B cell (primary cell): ENCODE results near the gene SMAP1. TPM values are rescaled to one million over a fixed set of nuclear protein-coding genes. Genes with fewer than 3 reads are reported as not detected.

Experiments used
- ATAC-seq: fragments of 200-7000 bp; cut with Tn5 transposase; one replicate; pipeline ENCODE4 v1.10.0; 2021; ENCODE audit warnings: low read depth, mild to moderate bottlenecking, moderate number of reproducible peaks, moderate library complexity
- CTCF ChIA-PET: fragments of 350-600 bp; sonication (Branson Sonifier 250); formaldehyde crosslinking; loops from one replicate; lab custom pipeline; 2021; ENCODE audit warnings: antibody characterized with exemption, inconsistent platforms; lab: Charles Lee
- POLR2A ChIA-PET: fragments of 350-600 bp; sonication (Branson Sonifier 250); formaldehyde crosslinking; loops from one replicate; lab custom pipeline; 2021; ENCODE audit warnings: antibody characterized with exemption; lab: Charles Lee
- DNase-seq: peaks from one replicate; pipeline ENCODE4 v3.0.0; 2013
- H2AFZ ChIP-seq: 2 replicates; pipeline ENCODE4 v1.6.1; 2012; ENCODE audit warnings: mild to moderate bottlenecking, low read depth, low read length; ENCODE audit not compliant: insufficient read depth, poor library complexity, severe bottlenecking
- H3K27ac ChIP-seq, 2 donors: 1 replicate in 1 of 2; 2 replicates in 1 of 2; pipeline ENCODE4 v1.5.1; 2012 to 2013; ENCODE audit warnings: low read length in 2 of 2, mild to moderate bottlenecking in 2 of 2, moderate library complexity in 1 of 2
- H3K27me3 ChIP-seq, 4 experiments: fragments of 200-600 bp in 1 of 4; sonication (generic) in 1 of 4; replicated peaks in 1 of 4; 1 replicate in 2 of 4; 2 replicates in 2 of 4; pipeline versions ENCODE4 v1.6.1 to v1.7.0; 2013 to 2016; ENCODE audit warnings: low read length in 3 of 4, mild to moderate bottlenecking in 2 of 4, mixed read lengths in 1 of 4, moderate library complexity in 1 of 4; ENCODE audit not compliant: insufficient read depth in 4 of 4, control insufficient read depth in 3 of 4; ENCODE audit errors: control extremely low read depth in 1 of 4
- H3K36me3 ChIP-seq, 2 experiments: replicated peaks in 1 of 2; 1 replicate in 1 of 2; 2 replicates in 1 of 2; pipeline versions ENCODE4 v1.6.1 to v1.7.1; 2013; ENCODE audit warnings: low read length in 1 of 2; ENCODE audit not compliant: insufficient read depth in 2 of 2, control insufficient read depth in 1 of 2; ENCODE audit errors: control extremely low read depth in 1 of 2, extremely low read depth in 1 of 2
- H3K4me1 ChIP-seq, 2 donors: fragments of 200-600 bp in 1 of 2; sonication (generic) in 1 of 2; 1 replicate in 1 of 2; 2 replicates in 1 of 2; pipeline versions ENCODE4 v1.5.1 to v1.6.1; 2013 to 2017; ENCODE audit warnings: low read length in 2 of 2; ENCODE audit not compliant: control insufficient read depth in 2 of 2, insufficient read depth in 2 of 2
- H3K4me2 ChIP-seq: replicated peaks from 2 replicates; pipeline ENCODE3; 2012; ENCODE audit warnings: mild to moderate bottlenecking, low read depth, low read length; ENCODE audit not compliant: poor library complexity, severe bottlenecking
- H3K4me3 ChIP-seq, 5 experiments: fragments of 200-600 bp in 1 of 5; sonication (generic) in 1 of 5; 1 replicate in 3 of 5; 2 replicates in 2 of 5; pipeline versions ENCODE4 v1.5.1 to v1.7.0; 2011 to 2016; ENCODE audit warnings: low read length in 4 of 5, mild to moderate bottlenecking in 4 of 5, low read depth in 2 of 5, control low read depth in 1 of 5, moderate library complexity in 1 of 5; ENCODE audit not compliant: insufficient read depth in 1 of 5; ENCODE audit errors: control extremely low read depth in 1 of 5, extremely low read depth in 1 of 5
- H3K79me2 ChIP-seq: fragments of 200-600 bp; sonication (generic); one replicate; pipeline ENCODE4 v1.6.0; 2016; ENCODE audit warnings: low read length; ENCODE audit not compliant: control insufficient read depth, insufficient read depth
- H3K9ac ChIP-seq: fragments of 200-600 bp; sonication (generic); 2 replicates; pipeline ENCODE4 v1.6.1; 2017; ENCODE audit warnings: mild to moderate bottlenecking, low read length, moderate library complexity
- H3K9me3 ChIP-seq, 3 donors: one replicate each; pipeline versions ENCODE4 v1.6.1 to v1.7.1; 2013; ENCODE audit warnings: low read length in 2 of 3; ENCODE audit not compliant: control insufficient read depth in 2 of 3, insufficient read depth in 1 of 3; ENCODE audit errors: control extremely low read depth in 1 of 3
- H4K20me1 ChIP-seq: 2 replicates; pipeline ENCODE4 v1.6.0; 2012; ENCODE audit warnings: mild to moderate bottlenecking, low read length; ENCODE audit not compliant: insufficient read depth, control insufficient read depth, poor library complexity, severe bottlenecking
- H3K27ac Mint-ChIP-seq: one replicate; pipeline ENCODE4 v1.8.0; 2021; ENCODE audit warnings: mixed read lengths
- H3K27me3 Mint-ChIP-seq: one replicate; pipeline ENCODE4 v1.8.0; 2021; ENCODE audit warnings: mixed read lengths
- H3K4me1 Mint-ChIP-seq: one replicate; pipeline ENCODE4 v1.8.0; 2021; ENCODE audit warnings: mixed read lengths
- H3K4me3 Mint-ChIP-seq: one replicate; pipeline ENCODE4 v1.8.0; 2021; ENCODE audit warnings: mixed read lengths
- H3K9me3 Mint-ChIP-seq: one replicate; pipeline ENCODE4 v1.8.0; 2022; ENCODE audit warnings: mixed read lengths; ENCODE audit not compliant: insufficient read depth
- CTCF ChIP-seq: fragments of 200-600 bp; IDR thresholded peaks from one replicate; pipeline ENCODE4 v1.8.0; 2022; ENCODE audit warnings: antibody characterized with exemption, mild to moderate bottlenecking
- EZH2 ChIP-seq: IDR thresholded peaks from 2 replicates; pipeline ENCODE4 v1.6.1; 2012; ENCODE audit warnings: borderline replicate concordance, low read depth, mild to moderate bottlenecking, moderate library complexity, low read length; ENCODE audit not compliant: insufficient read depth, poor library complexity, severe bottlenecking
- WGBS: methylation state at CpG from one replicate; pipeline ENCODE4 v1.1.5; 2013; ENCODE audit warnings: missing lambda C conversion rate; ENCODE audit not compliant: insufficient coverage; 5-methylcytosine and 5-hydroxymethylcytosine counted together
- intact Hi-C: fragments of 100-400 bp; cut with micrococcal nuclease; formaldehyde crosslinking; loops from one replicate; pipeline ENCODE4 v1.10.0; 2022
- polyA plus RNA-seq: library from polyadenylated mRNA; depleted of rRNA; stranded (reverse); fragments of >200 nt; gene quantifications from 2 replicates; pipeline ENCODE4 v1.2.3, GENCODE V29; 2012
- total RNA-seq, 2 donors: library from RNA; stranded (reverse); fragments of 120-200 nt in 1 of 2; gene quantifications; 1 replicate in 1 of 2; 2 replicates in 1 of 2; pipeline versions ENCODE4 v1.2.3 to v1.2.4, GENCODE V29; 2013 to 2022

The SMAP1 gene
- total and polyA plus RNA-seq, 2 donors (not counting 1 experiment from before 2014, with no cell fraction given): 11.0 to 21.7 TPM

DNA sequence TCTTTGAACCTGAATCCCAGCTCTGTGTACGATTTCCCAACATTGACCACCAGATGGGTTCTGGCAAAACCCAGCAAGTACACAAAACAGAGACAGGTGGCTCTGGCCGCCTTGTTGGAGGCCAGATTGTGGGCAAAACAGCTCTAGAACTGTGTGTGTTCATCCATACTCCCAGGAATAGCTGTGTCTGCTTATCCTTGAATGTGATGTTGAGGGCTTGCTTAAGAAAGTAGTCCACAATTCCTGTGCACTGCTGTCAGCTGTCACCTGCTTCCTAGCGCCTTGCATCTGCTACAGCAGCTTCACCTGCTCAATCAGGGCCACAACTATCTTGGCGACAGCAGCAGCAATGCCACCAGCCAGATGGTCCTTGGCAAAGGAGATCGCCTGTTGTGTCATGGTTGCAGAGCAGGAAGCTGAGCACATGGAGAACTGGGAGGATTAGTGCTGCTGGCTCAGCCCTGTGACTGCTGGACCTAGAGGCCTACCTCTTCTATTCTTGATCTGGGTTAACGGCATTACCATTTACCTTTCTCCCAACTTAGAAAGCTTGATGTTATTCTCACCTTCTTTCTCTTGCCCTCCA, 3.7 kb upstream of the SMAP1 start:
- peaks cover 15% of the 10 kb centered on the region for H3K4me1 Mint-ChIP-seq
- intact Hi-C loops: loop anchor here (10.0 kb wide), 2 partner anchors 779 to 869 kb away; partner anchors contain the start of gene LMBRD1
- Histone ChIP-seq H3K27ac (no peak overlapping the region), H4K20me1 (peaks cover 4% of the 10 kb centered on the region), H3K4me1 (peaks cover 12 to 13% of the 10 kb centered on the region in 2 donors), H3K9ac (no peak overlapping the region), H3K79me2 (peaks cover 8% of the 10 kb centered on the region), H3K9me3 (no peaks in the 10 kb centered on the region), H3K36me3 (no peaks in the 10 kb centered on the region), H3K4me2 (no peak overlapping the region), H3K4me3 (no peak overlapping the region), H3K27me3 (peaks cover 0 to 5% (median 0%) of the 10 kb centered on the region in 4 experiments), H2AFZ (no peak overlapping the region)
- TF ChIP-seq CTCF: no peak
- no peak for TF ChIP-seq EZH2
- DNase-seq: no peak
- 94% methylated on average over 6 of the region's 6 CpGs for whole genome bisulfite sequencing
- no peaks in the 10 kb centered on the region for H3K9me3 Mint-ChIP-seq
- H3K27ac Mint-ChIP-seq: no peak overlapping the region
- H3K4me3 Mint-ChIP-seq: no peak overlapping the region
- H3K27me3 Mint-ChIP-seq: peaks cover 18% of the 10 kb centered on the region
- ChIA-PET POLR2A (no interaction called here), CTCF (interaction anchor here (1.1 to 2.8 kb wide), 2 partner anchors 23 to 43 kb away, joined by 4 to 8 read pairs; no protein-coding TSS in a partner anchor)
- ATAC-seq: no peak

DNA sequence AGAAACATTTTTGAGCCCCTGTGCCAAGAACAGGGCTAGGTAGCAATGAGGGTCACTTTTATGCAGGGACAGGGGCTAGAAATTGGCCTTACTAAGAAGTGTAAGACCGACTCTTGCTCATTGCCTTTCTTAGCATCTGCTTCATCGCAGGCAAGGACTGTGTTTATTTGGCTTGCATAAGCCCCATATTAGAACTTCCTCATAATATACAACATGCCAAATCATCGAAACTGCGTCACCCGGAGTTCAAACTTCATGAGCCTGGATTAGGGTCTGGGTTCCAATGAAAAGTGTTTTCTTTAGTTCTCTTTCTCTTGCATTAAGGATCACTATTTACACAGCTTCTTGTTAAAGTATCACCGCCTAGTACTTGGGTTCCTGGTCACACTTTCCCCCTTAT, 977 bp upstream of the SMAP1 start:
- H2AFZ ChIP-seq: peak overlapping the region; percentile 99
- H3K9ac ChIP-seq: peak overlapping the region; percentile 80
- H3K4me3 ChIP-seq: no peak overlapping the region

More for the DNA sequence above, 977 bp upstream of the SMAP1 start:
- TF ChIP-seq CTCF: no peak
- no peak for TF ChIP-seq EZH2
- Mint-ChIP-seq H3K27me3 (peaks cover 15% of the 10 kb centered on the region), H3K4me3 (peak overlapping the region; percentile 90), H3K27ac (peak overlapping the region; percentile 93), H3K9me3 (no peaks in the 10 kb centered on the region), H3K4me1 (peaks cover 27% of the 10 kb centered on the region)
- H3K27me3 ChIP-seq: peaks cover 0 to 4% (median 0%) of the 10 kb centered on the region in 4 experiments
- H3K27ac ChIP-seq: peak overlapping the region in 1 of 2 donors; percentile 83
- ChIA-PET POLR2A (no interaction called here), CTCF (interaction anchor here (1.2 to 2.8 kb wide), 4 partner anchors 20 to 101 kb away, joined by 3 to 29 read pairs (median 4); partner anchors contain the start of gene SDHAF4)
- peaks cover 34% of the 10 kb centered on the region for H3K79me2 ChIP-seq
- H3K4me1 ChIP-seq: peaks cover 17 to 23% of the 10 kb centered on the region in 2 donors
- no peaks in the 10 kb centered on the region for H3K9me3 ChIP-seq
- H3K4me2 ChIP-seq: peak overlapping the region; percentile 84
- ATAC-seq: no peak
- H4K20me1 ChIP-seq: peaks cover 5% of the 10 kb centered on the region
- no peaks in the 10 kb centered on the region for H3K36me3 ChIP-seq
- intact Hi-C loops: loop anchor here (1.0 to 10.0 kb wide), 5 partner anchors 100 to 1956 kb away; partner anchors contain the start of genes FAM135A, KCNQ5, LMBRD1 and SDHAF4
- WGBS: 100% methylated on average over 1 of the region's 6 CpGs
- no peak for DNase-seq
